Mesenteric fat pad (tissue), 1 donor: ENCODE data around the gene NUP153. TPM values are rescaled to one million over a fixed set of nuclear protein-coding genes. Genes with fewer than 3 reads are reported as not detected.
A peak's percentile ranks its signal among the peaks of the same experiment; 100 is the strongest.
"Not testable (repeated sequence)": the region's sequence is repeated elsewhere in the genome, so short reads cannot be mapped to it uniquely, and the experiment has no call there.

Experiments
- DNase-seq: peaks from one replicate; pipeline ENCODE4 v3.0.0-alpha.2; 2020; ENCODE audit warnings: low spot score
- total RNA-seq: library from RNA; stranded (reverse); fragmentation: NEBNext Ultra II Directional; extraction: Animal tissue kit (Norgen Biotek cat#: 25700); gene quantifications from one replicate; pipeline ENCODE4 v1.2.1, GENCODE V29; 2021
- donor health status: DM: yes; HTN: yes; CAD: no.

Gene NUP153
- total RNA-seq, 1 donor from 2014 or later = 43.0 TPM

- no peak for DNase-seq
Observed at GRCh38 chr6:17714879-17715851, 8.4 kb upstream of the NUP153 start.

GRCh38 chr6:17714177-17714576, 7.5 kb upstream of the NUP153 start:
- DNase-seq = no peak

- no peak for DNase-seq
Observed at GRCh38 chr6:17712576-17712975, 5.9 kb upstream of the NUP153 start.

GRCh38 chr6:17710331-17710730, 3.6 kb upstream of the NUP153 start:
- DNase-seq = no peak

GRCh38 chr6:17709476-17709875, 2.8 kb upstream of the NUP153 start:
- no peak for DNase-seq

- not testable (repeated sequence) for DNase-seq
Observed at GRCh38 chr6:17708035-17708434, 1.3 kb upstream of the NUP153 start.

- no peak for DNase-seq
Observed at GRCh38 chr6:17707371-17707651, 586 bp upstream of the NUP153 start.

GRCh38 chr6:17705778-17706579, 746 bp downstream of the NUP153 start:
- peak; percentile 92 for DNase-seq

- no peak for DNase-seq
Observed at GRCh38 chr6:17705428-17705777, 1.3 kb downstream of the NUP153 start.

GRCh38 chr6:17703256-17703694, 3.5 kb downstream of the NUP153 start:
- no peak for DNase-seq

- no peak for DNase-seq
Observed at GRCh38 chr6:17700421-17701416, 6.0 kb downstream of the NUP153 start.

- DNase-seq = no peak
Observed at GRCh38 chr6:17691925-17692538, 14.7 kb downstream of the NUP153 start.

GRCh38 chr6:17688481-17688880, 18.2 kb downstream of the NUP153 start:
- DNase-seq = no peak

GRCh38 chr6:17687136-17687535, 19.6 kb downstream of the NUP153 start:
- no peak for DNase-seq

- DNase-seq = no peak
Observed at GRCh38 chr6:17684134-17684533, 22.6 kb downstream of the NUP153 start.

GRCh38 chr6:17683428-17683827, 23.3 kb downstream of the NUP153 start:
- DNase-seq = no peak

GRCh38 chr6:17679726-17680125, 27.0 kb downstream of the NUP153 start:
- no peak for DNase-seq

GRCh38 chr6:17677602-17678001, 29.1 kb downstream of the NUP153 start:
- no peak for DNase-seq

- no peak for DNase-seq
Observed at GRCh38 chr6:17673543-17674254, 33.0 kb downstream of the NUP153 start.
